HG03175 (cell line): ENCODE results near the gene ZBTB16.

Experiments used
- ATAC-seq: cut with Tn5 transposase; IDR thresholded peaks from one replicate; pipeline ENCODE4 v1.9.1; 2021; ENCODE audit warnings: mild to moderate bottlenecking, moderate library complexity; ENCODE audit not compliant: unreplicated experiment

Gene ZBTB16

DNA sequence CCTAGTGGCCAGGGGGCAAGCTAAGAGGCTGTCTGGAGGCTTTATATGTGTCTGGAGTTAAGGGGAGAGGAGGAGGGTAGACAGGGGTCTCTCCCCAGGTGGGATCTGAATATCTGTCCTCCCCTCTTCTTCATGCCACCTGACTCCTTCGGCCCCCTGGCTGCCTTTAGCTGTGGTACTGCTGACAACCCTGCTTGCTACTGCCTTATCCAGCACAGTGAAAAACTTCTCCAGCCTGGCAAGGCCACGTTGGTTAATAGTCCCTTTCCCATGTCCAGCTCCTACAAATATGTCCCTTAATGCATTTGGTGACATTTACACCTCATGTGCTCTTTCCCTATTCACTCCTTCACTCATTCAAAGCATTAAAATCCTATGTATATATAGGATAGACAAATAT, 194.3 kb downstream of the ZBTB16 start:
- ATAC-seq, result no peak

- no peak for ATAC-seq
Measured at GRCh38 chr11:114254571-114255146, 195.1 kb downstream of the ZBTB16 start.

DNA sequence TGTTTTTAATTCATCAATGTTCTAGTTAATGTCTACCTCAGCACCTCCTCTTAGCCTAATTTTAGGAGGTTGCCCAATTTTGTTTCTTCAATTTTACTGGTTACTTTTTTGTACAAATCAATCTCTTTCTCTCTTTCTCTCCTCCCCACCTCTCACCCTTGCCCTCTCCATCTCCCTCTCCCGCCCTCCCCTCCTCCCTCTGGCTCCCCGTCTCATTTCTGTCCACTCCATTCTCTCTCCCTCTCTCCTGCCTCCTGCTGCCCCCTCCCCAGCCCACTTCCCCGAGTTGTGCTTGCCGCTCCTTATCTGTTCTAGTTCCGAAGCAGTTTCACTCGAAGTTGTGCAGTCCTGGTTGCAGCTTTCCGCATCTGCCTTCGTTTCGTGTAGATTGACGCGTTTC, 195.8 kb downstream of the ZBTB16 start:
- no peak for ATAC-seq

DNA sequence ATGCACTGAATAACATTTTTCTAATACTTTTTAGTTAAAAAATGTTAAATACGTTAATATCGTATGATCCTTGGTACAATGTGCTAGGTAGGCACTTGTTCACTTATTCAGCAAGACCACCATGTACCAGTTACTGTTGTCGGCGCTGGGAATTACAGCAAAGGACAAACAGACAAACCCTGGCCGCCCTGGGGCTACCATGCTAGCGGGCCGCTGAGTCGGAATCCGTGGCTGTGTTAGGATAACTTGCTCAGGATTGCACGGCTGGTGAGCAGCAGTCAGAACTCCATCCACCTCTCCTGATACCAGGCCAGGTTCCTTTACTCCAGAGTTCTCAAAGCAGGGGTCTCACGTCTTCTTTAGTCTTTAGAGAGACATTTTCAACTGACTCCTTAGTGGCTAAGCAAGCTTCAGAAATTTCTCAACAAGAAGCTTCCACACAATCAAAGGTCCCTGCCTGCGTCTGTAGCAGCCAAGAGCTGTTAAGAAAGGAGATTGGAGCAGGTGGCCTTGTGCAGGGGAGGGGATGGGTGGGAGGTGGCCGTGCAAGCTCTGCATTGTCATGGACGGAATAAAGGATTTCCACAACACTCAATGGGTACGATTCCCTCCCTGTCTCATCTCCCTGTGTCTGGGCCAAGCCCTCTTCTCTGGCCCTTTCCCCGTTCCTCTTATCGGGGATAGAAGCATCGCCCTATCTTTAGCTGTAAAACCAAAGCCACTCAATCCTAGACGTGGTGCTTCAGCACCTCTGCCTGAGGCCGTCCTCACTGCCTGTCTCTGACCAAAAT, 196.9 kb downstream of the ZBTB16 start:
- no peak for ATAC-seq

DNA sequence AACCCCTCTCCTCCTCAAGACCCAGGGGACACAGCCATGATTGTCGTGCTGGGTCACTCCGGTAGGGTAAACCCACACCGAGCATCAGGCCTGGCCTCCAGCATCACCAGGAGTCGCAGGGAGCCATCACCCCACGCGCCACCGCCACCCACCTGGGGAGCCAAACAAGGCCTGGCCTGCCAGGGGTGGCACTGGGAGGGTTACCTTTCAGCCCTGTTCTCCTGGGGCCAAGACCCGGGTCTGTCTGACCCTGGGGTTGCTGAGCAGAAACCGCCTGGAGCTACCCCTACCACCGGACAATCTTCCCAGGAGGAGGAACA, 197.4 kb downstream of the ZBTB16 start:
- no peak for ATAC-seq

GRCh38 chr11:114257621-114258558, 198.4 kb downstream of the ZBTB16 start:
- no peak for ATAC-seq

- ATAC-seq, result no peak
Measured at GRCh38 chr11:114258696-114259095, 199.2 kb downstream of the ZBTB16 start.

- no peak for ATAC-seq
Measured at GRCh38 chr11:114259124-114259526, 199.6 kb downstream of the ZBTB16 start.

DNA sequence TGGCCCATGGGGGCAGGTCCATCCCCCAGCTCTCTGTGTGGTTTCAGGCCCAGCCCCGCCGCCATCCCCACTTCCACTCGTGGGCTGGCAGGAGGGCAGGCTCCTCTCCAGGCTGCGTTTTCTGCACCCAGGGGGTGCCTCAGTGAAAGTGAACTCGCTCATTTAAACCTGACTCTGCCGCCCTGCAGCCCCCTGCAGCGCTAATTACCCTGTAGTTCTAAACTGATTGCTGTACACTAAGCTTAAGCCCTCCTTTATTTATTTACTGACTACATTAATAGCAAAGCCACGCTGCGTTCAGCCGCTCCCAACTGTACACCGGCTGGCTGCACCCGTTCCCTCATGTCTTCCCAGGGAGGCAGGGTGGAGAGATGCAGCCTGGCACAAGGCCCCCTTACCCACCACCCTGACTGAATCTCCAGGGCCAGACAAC, 200.1 kb downstream of the ZBTB16 start:
- ATAC-seq, result no peak

DNA sequence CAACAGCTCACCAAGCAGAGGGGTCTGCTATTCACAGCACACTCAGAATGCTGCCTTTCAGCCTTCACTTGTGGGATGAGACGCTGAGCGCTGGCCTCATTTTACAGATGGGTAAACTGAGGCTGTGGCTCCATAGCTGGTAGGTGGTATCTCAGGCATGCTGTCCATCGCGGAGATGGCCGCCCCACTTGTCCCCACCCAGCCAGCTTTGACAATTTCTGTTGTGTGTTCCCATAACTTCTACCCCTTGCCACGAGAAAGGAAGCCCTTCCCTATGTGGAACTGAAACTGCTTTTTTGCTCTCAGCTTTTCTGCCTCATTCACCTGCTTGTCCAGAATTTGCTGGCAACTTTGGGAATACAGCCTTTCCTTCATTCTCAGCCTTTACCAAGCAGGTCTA, 200.6 kb downstream of the ZBTB16 start:
- ATAC-seq, result no peak

DNA sequence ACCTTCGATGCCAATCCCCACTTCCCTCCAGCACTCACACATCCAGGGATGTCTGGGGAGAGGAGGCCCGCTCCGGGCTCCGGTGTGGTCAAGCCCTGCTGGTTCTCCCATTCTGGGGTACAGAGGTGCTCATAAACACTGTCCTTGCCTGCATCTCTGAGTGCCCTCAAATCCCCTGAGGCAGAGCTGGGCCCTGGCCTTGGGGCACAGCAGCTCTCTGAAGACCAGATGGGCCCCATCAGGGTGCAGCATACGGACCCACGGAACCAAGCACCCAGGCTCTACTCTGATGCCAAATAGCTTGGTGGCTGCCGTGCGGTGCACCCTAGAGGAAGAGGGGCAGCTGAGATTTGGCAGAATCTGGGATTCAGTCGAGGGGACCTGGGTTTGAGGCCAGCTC, 201.0 kb downstream of the ZBTB16 start:
- ATAC-seq, result no peak

DNA sequence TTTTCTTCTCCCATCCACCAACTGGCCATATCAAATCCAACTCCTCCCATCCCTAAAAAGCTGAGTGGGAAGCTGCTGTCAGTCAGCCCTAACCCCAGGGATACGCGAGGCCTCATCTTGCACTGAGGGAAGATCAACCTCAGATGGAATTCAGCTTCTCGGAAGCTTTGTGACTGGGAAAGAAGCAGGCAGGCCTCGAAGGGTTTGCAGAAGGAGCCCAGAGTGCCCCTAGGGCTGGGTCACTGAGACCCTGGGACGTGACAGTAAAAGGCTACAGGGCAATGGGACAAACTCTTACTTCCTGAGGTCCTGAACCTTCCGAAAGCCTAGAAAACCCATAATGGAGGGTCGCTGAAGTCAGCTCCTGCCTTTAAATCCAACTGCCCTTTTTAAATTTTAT, 202.3 kb downstream of the ZBTB16 start:
- ATAC-seq, result no peak

GRCh38 chr11:114262681-114263512, 203.4 kb downstream of the ZBTB16 start:
- no peak for ATAC-seq

DNA sequence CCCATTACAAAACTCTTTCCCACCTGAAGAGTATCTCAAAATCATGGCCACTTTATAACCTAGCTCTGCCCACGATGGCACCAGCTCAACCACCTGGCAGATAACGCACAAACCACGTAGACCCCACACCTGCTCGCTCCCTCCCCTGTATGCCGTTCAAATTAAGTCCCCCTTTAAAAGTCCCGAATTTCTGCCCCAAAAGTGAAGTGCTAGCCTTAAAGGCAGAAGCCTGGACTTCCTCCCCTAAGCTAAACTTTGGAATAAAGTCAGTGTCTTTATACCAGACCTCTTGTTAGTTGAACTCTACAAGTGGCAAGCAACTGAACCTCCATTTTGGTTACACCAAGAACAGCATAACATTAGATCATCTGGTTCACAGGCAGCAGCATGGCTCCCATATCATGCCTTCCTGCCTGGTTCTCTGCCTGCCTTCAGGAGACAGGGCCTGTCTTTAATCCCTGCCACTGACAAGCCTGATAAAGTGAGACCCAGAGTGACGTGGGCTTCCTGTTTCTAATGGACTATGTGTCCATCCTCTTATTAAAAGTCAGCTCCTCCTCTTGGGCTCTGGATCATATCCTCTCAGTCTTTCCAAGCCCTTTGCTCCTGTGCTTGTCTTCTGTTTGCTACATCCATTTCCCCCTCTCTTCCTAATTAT, 204.1 kb downstream of the ZBTB16 start:
- ATAC-seq, result no peak

- ATAC-seq, result no peak
Measured at GRCh38 chr11:114264381-114264780, 204.9 kb downstream of the ZBTB16 start.

GRCh38 chr11:114265122-114265878, 205.8 kb downstream of the ZBTB16 start:
- ATAC-seq, result no peak

DNA sequence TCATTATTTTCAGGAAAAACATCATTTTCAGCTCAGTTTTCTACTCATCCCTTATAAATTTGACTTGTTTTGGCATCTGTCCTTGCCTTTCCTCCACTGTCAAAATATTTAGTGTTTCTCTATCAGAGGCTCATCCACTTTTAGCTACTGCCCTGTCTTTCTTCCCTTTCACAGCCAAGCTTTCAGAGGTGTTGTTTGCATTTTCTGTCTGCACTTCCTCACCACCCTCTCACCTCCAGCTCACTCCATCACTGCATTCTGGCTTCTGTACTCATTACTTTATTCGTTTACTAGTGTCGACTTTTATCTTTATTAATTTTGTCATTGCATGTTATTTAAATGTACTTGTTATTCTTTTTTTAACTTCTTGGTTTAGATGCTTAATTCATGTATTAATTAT, 210.0 kb downstream of the ZBTB16 start:
- ATAC-seq, result no peak

DNA sequence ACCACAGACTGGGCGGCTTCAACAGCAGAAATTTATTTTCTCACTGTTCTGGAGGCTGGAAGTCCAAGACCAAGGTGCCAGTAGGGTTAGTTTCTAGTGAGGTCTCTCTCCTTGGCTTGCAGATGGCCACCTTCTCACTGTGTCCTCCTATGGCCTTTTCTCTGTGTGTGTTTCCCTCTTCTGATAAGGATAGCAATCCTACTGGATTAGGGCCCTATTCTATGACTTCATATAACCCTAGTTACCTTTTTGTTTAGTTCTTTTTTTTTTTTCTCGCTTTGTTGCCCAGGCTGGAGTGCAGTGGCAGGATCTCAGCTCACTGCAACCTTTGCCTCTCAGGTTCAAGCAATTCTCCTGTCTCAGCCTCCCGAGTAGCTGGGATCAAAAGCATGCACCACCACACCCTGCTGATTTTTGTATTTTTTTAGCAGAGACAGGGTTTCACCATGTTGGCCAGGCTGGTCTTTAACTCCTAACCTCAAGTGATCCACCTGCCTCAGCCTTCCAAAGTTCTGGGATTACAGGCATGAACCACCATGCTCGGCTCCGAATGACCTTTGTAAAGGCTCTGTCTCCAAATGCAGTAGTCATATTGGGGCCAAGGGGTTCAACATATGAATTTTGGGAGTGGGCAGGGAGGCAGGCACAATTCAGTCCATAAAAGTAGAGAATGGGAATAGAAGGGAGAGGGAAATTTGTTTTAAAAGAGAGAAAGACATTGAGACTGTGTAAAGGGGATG, 211.2 kb downstream of the ZBTB16 start:
- no peak for ATAC-seq

DNA sequence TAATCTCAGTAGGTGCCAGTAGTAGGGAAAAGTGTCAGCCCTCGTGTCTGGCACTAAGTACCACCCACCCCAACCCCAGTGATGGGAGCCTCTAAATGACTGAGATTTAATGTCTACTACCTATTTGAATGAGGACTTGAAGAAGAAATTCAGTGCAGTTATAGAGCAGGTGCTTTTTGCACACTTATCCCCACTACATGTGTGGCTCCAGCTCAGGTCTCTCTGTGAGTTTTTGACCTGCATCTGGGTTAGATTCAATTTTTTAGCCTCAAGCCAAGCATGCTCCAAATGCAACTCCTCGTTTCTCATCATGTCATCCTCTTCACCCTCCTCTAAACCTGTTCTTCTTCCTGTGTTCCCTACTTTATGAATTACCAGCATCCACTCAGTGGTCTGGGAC, 211.8 kb downstream of the ZBTB16 start:
- ATAC-seq, result no peak
